NCI-H82 treated with DMSO at 0.1 percent for 48 hours (cell line): ENCODE measurements around the gene SAMD4A.
"Not testable (repeated sequence)": the region's sequence is repeated elsewhere in the genome, so short reads cannot be mapped to it uniquely, and the experiment has no call there.

Experiments
- DNase-seq: peaks from one replicate; lab custom pipeline; 2025; ENCODE audit not compliant: unreplicated experiment; lab: John Stamatoyannopoulos, UW

Gene SAMD4A

GRCh38 chr14:54594537-54594936 lies 27.6 kb downstream of the SAMD4A start:
- no peak for DNase-seq

- no peak for DNase-seq
Measured at GRCh38 chr14:54597795-54598443, 31.0 kb downstream of the SAMD4A start.

GRCh38 chr14:54599966-54600716 lies 33.2 kb downstream of the SAMD4A start:
- DNase-seq: no peak

GRCh38 chr14:54600717-54601109 lies 33.8 kb downstream of the SAMD4A start:
- no peak for DNase-seq

- no peak for DNase-seq
Measured at GRCh38 chr14:54603362-54603761, 36.4 kb downstream of the SAMD4A start.

GRCh38 chr14:54606178-54606577 lies 39.2 kb downstream of the SAMD4A start:
- DNase-seq: no peak

- no peak for DNase-seq
Measured at GRCh38 chr14:54606631-54607133, 39.8 kb downstream of the SAMD4A start.

- no peak for DNase-seq
Measured at GRCh38 chr14:54609576-54609975, 42.6 kb downstream of the SAMD4A start.

GRCh38 chr14:54610051-54610977 lies 43.4 kb downstream of the SAMD4A start:
- DNase-seq: no peak

- DNase-seq: no peak
Measured at GRCh38 chr14:54614296-54614695, 47.4 kb downstream of the SAMD4A start.

GRCh38 chr14:54617467-54617866 lies 50.5 kb downstream of the SAMD4A start:
- DNase-seq: no peak

GRCh38 chr14:54621686-54622085 lies 54.8 kb downstream of the SAMD4A start:
- DNase-seq: no peak

GRCh38 chr14:54622192-54622958 lies 55.4 kb downstream of the SAMD4A start:
- no peak for DNase-seq

- no peak for DNase-seq
Measured at GRCh38 chr14:54623279-54624004, 56.5 kb downstream of the SAMD4A start.

GRCh38 chr14:54624005-54624358 lies 57.1 kb downstream of the SAMD4A start:
- not testable (repeated sequence) for DNase-seq

GRCh38 chr14:54625112-54625511 lies 58.2 kb downstream of the SAMD4A start:
- no peak for DNase-seq

- DNase-seq: no peak
Measured at GRCh38 chr14:54627219-54627539, 60.3 kb downstream of the SAMD4A start.

- no peak for DNase-seq
Measured at GRCh38 chr14:54627540-54628363, 60.8 kb downstream of the SAMD4A start.

- no peak for DNase-seq
Measured at GRCh38 chr14:54629183-54629582, 62.3 kb downstream of the SAMD4A start.
